CD4-positive, alpha-beta T cell treated with Interleukin-21 for 1 hour (primary cell): ENCODE results near the gene ITGB1BP1.
"Not testable (repeated sequence)": the region's sequence is repeated elsewhere in the genome, so short reads cannot be mapped to it uniquely, and the experiment has no call there.

Source experiments
- DNase-seq: peaks from one replicate; pipeline ENCODE4 v3.0.0-alpha.2; 2020

ITGB1BP1 gene

DNA sequence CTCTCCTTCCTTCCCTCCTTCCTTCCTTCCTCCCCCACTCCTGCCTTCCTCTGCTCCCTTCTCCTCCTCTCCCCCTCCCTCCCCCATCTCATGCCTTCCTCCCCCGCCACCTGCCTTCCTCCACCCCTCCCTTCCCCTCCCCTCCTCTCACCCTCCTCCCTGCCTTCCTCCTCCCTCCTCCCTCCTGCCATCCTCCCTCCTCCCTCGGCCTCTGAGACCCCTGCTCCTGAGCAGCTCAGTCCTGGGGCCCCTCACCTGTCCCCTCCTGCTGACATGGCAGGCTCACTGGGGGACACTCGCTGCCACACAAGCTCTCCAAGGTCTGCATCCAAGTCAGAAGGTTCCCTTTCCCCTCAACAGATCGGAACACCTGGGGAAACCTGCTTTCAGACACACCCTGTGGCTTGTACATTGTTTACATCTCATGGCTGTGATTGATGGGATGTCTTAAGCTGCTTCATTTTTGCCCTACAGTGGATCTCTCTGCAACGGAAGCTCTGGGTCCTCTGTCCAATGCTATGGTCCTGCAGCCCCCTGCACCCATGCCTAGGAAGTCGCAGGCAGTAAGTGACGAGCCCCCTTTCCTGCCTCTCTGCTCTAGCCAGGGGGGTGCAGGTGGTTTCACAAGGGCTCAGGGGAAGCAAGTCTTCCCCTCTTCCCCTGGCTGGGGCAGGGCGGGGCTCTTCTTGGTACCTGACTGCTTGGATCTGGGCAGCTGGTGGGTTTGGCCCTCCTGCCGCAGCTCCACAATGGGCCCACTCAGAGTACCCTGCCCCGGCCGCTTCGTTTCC is 22.9 kb downstream of the ITGB1BP1 start:
- DNase-seq = no peak

DNA sequence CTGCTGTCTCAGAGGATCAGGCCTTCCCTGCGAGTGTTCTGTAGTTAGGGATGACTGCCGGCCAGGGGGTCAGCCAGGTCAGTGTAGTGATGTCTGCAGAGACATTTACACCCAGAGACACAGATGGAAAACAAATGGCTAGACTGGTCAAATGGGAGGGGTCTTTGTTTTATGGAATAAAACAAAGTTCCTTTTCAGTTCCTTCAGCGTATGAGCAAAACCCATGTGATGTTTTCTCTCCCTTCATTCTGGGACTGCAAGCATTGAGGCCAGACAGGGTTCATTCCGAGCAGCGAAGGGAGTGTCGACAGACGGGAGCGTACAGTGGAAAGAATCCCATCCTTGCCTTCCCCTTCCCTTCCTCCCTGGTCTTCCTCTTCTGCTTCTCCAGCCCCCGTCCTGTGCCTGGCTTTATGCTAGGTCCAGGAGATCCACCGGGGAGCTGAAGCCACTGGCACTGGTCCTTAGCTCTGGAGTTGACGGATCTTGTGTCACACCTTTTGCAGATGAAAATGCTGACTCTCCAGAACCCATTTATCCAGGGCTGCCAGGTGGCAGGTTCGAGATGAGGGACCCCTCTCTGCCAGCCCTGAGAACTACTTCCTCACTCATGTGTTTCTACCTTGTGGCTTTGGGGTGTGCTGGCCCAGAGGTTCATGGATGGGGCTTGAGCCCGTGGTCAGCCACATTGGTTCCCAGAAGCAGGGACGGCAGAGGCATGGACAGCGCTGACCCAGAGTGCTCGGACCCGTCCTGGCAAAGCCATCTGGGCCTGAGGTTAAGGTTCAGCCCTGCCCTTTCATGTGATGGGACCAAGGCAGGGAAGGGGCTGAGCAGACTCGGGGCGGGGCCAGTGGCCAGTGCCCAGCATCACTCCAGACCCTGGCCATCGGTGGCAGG is 24.2 kb downstream of the ITGB1BP1 start:
- no peak for DNase-seq

DNA sequence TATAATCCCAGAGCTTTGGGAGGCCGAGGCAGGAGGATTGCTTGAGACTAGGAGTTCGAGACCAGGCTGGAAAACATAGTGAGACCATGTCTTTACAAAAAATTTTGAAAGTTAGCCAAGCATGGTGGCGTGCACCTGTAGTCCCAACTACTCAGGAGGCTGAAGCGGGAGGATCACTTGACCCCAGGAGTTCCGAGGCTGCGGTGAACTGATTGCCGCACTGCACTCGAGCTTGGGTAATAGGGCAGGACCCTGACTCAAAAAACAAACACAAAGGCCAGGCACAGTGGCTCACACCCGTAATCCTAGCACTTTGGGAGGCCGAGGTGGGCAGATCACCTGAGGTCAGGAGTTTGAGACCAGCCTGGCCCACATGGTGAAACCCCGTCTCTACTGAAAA is 25.1 kb downstream of the ITGB1BP1 start:
- not testable (repeated sequence) for DNase-seq

DNA sequence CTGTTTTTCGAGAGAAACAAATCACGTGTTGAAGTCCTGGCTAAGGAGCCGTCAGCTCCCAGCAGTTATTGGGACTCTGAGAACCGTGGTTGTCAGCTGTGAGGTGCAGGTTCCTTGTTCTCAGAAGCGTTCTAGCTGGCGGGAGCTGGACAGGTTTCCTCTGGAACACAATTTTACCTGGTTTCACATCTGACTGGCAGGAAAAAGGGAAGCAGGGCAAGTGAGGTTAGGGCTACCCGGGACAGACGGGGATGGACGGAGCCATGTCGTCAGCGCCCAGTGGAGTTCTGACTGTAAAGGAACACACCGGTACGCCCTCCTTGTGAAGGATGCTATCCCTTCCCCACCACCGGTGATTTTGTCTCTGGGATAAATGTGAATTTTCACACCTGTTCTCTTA is 26.1 kb downstream of the ITGB1BP1 start:
- no peak for DNase-seq

DNA sequence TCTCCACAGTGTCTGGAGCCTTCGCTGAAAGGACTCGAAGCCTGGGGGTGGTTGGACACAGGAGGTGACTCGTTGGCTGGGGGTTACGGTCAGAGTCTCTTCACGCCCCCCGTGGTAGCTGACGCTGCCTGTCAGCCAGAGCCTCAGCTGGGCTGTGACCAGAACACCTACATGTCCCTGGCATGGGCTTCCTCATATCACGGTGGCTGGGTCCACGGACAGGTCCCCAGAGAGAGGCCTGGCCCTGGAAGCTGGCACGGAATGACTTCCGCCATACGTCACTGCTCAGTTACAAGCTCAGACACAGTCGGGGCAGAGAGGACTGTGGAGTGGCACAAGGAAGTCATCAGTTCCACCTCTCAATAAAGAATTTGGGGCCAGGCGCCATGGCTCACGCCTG is 28.5 kb downstream of the ITGB1BP1 start:
- DNase-seq = no peak

DNA sequence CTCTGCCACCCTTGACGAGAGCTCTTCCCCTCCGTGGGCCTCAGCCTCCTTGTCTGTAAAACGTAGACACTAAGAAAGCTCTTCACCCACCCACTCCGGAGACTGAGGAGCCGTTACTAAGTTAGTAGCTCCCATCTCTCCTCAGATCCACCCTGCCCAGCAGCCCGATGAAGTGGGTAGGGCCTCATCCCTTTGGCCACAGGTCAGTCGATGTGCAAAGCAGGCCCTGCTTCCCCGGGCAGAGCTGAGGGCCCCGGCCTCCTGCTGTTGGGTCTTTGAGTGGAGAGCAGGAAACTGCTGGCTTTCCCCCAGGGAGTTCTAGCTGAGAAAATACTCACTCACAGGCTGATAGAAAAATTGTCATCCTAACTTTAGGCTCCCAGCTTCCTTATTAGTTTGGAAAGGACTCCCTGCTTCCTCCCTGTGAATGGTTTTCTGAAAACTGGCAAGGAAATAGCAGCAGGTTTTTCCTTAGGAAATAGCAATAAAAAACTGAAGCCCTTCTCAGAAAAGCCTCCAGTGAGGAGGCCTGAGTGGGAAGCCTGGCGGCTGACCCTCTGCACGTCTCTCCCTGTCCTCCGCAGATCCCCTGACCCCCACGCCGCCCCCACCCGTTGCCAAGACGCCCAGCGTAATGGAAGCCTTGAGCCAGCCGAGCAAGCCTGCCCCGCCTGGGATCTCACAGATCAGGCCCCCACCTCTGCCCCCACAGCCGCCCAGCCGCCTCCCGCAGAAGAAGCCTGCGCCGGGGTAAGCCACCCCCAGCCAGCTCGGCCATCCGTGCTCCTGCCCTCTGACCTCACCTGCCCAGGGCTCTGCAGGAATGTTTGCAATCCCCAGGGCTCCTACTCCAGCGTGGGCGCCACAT is 30.2 kb downstream of the ITGB1BP1 start:
- DNase-seq = no peak

DNA sequence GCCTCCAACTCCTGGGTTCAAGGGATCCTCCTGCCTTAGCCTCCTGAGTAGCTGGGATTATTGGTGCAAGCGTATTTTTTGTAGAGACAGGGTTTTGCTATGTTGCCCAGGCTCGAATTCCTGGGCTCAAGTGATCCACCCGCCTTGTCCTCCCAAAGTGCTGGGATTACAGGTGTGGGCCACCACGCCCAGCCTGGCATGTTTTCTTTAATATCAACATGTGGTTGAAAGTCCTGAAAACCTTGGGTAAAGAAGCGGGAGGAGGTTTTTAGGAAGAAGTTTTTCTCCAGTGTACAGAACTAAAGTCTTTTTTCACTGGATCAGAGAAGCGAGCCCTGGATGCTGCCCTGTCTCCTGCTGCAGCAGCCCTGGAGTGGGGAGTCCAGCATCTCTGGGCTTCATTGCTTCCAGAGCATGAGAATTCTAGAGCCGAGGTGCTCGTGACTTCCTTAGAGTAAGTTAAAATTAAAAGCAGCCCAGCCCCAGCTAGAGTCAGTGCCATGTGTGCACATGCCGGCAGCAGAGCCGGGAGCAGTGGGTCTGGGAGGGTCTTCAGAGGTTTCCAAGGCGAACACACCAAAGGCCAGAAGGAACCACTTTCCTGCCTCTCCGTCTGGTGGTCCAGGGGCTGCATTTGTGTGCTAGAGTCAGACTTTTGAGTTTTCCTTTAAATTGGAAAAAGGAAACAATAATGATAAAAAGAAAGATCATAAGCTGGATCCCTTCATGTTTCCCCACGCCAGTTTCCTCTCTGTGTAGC is 31.2 kb downstream of the ITGB1BP1 start:
- no peak for DNase-seq

DNA sequence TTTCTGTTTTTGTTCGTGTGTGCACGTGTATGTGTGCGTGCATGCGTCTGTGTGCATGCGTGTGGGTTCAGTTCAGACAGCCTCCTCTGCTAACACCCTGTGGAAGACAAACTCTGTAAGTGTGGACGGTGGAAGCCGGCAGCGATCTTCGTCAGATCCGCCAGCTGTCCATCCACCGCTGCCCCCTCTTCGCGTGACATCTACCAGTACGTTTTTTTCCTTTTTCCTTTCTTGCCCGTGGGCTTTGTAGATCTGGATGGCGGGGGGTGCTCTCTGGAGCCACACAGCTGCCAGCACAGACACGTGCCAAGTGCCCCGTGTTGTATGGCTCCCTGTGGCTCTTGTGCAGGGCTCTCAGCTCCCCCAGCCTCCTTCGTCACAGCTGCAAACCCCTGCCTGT is 32.3 kb downstream of the ITGB1BP1 start:
- no peak for DNase-seq

DNA sequence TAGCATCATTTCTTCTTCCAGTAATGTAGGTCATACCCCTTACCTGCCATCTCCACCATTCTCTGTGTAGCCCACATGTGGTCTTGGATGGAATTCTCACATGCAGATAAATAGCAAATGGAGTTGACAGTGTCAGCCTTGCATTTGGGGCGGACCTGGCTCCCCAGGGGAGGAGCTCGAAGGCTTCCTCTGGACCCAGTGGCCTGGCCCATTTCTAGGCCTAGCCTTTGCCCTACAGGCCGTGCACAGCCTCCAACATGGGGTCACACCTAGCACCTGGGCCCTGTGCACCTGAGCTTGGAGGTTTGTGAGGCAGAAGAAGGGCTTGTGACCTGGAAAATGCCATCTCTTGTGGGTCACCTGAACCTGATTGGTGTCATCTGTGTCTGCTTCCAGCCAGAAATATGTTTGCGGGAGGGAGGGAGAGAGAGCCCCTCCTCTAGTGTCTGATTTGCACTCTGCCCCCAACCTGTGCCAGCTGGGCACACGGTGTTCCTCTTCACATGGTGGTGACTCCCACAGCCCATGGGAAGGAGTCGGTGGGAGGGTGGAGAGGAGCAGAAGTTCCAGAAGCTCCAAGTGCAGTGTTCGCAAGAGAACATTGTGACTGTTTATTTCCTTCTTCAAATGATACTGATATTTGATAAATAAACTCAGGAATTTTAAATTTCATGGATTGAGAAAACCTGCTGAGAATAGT is 33.0 kb downstream of the ITGB1BP1 start:
- no peak for DNase-seq

DNA sequence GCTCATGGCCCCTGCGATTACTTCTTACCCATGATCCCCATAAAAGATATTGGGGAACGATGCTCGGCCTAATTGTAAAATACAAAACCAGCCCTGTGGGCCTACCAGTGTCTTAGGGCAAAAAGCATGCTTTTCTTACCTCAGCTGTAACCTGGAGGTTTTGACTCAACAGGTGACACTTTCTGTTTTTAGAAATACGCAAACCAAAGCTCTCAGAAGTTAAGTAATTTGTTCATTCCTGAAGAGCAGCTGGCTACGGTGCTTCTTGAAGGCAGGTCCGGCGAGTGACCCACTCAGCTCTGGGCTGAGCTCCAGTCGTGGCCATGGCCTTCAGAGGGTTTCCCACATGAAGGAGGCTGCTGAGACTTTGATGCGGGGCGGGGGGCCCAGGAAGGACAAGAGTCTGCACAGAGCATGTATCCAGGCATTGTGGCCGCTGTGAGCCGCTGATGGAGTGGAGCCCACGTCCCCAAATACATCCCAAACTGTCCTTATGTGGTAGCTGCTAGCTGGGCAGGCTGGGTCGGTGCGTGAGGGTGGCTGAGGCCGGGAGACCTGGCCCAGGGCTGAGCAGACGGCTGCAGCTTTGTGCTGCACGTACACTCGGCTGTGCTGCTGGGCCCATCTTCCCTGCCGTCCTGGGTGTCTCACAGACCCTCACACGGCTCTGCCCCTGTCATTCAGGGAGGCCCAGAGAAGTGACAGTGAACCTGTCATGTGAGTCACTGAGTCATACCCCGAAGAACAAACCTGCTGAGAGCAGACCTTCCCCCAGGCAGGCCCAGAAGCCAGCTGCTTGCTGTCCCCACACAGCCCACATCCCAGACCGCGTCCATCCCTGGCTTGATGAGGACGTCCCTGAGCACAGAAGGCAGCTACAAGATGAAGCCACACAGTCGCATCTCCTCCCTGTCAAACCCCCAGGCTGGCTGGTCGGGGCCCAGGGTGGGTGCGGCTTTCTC is 34.1 kb downstream of the ITGB1BP1 start:
- DNase-seq = no peak

DNA sequence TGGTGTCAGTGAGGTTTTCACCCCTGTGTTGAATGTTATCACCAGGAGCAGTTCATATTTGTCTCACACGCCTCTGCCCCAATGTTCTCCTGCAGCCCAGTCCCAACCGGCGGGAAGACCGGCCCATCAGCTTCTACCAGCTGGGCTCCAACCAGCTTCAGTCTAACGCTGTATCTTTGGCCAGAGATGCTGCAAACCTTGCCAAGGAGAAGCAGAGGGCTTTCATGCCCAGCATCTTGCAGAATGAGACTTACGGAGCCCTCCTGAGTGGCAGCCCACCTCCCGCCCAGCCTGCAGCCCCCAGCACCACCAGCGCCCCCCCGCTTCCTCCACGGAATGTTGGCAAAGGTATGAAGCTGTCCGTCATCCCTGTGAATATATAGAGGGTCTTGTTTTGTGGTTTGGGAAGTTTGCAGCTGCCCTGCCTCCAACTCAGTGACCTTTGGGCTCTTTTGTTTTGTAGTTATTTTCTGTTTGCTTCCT is 35.1 kb downstream of the ITGB1BP1 start:
- no peak for DNase-seq

DNA sequence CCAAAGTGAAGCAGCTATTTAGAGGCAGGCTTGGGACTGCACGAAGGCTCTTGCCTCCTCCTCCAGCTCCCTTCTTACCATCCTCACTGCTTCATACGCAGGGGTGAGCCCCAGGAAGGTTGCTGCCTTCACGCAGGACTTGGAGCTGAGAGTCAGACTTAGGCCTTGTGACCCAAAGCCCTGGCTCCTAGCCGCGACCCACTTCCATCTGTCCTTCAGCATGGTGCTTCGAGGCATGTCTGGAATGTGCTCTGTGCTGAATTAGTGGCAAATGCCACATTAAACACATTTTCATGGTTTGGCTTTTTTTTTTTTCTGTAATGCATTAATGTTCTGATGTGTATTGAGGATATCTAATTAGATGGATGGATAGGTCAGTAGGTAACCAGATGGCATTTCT is 37.5 kb downstream of the ITGB1BP1 start:
- no peak for DNase-seq

DNA sequence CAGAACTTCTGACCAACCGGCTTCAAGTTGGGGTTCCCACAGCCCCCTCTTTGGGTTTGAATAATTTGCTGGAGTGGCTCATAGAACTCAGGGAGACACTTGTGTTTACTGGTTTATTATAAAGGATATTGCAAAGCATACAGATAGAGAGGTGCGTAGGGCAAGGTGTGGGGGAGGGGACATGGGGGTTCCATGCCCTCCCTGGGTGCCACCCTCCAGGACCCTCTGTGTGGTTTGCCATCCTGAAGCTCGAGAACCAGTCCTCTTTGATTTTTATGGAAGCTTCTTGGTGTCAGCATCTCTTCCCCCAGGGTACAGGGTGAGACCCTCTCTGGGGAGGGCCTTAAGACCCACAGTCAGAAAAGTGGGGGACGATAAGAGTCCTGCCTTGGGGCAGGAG is 38.8 kb downstream of the ITGB1BP1 start:
- DNase-seq = no peak

DNA sequence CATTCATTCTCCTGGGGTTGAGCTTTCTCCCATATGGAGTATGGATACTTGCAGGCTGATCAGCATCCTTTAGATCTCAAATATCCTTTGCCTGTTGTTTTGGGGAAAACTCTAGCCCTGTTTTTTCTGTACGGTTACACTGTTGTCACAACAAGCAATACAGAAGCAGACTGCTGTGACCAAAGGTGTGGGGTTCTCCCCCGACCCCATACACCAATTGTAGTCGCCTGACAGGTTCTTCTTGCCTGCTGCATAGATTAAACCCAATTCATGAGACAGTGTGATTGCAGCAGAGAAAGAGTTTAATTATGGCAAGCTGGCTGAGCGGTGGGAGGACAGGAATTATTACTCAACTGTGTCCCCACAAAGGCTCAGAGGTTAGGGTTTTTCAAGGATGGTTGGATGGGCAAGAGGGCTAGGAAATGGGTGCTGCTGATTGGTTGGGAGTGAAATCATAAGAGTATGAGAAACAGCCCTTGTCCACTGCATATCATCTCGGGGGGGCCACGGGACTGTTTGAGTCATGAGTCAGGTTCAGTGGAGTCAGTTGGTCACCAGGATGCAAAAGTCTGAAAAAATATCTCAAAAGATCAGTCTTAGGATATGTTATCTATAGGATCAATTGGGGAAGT is 40.6 kb downstream of the ITGB1BP1 start:
- no peak for DNase-seq

DNA sequence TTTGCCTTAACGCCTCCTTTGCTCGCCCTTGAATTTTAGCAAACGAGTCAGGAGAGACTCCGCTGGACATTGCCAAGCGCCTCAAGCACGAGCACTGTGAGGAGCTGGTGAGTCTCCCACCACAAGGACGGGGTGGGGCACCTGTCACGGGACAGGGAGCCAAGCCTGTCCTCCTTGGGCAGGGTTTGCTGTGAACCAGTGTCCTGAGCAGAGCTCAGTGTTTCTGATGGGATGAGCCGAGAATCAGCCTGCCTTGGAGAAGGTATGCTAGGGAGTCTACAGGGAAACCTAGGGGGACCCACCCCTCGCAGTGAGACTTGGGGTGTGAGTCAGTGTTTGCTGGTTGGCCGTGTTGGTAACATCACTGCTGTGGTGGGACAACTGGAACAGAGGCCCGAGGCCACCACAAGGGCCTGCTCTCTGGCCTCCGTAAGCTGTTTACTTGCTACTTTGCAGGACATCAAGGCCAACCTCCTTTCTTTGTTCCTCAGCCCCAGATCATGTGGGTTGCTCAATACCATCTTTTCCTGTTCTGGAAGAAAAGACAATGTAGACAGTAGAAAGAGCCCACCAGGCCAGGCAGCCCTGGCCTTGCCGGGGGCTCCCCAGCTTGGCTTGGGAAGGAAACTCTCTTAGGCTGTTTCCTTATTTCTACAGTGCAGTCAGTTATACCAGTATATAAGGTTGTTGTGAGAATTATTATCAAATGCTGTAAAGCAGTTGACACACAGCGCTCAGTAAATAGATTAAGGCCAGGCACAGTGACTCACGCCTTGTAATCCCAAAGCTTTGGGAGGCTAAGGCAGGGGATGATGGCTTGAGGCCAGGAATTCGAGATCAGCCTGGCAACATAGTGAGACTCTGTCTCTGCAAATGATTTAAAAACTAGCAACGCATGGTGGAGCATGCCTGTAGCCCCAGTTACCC is 42.4 kb downstream of the ITGB1BP1 start:
- DNase-seq = no peak

DNA sequence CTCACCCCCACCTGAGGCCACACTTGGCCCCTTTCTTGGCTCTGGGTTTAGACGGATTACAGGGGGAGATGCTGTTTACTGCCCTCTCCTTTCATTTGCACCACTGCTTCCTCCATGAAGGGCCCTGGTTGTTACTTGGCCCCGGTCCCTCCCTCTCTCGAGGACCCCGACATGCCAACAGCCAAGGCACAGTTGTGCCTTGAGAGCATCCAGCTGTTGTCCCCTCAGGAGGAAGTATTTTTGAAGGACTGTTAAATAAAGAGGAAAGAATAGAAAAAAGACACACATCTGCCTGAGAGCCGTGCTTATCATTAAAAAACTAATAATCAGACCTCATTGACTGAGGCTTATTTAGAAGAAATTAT is 44.0 kb downstream of the ITGB1BP1 start:
- no peak for DNase-seq

DNA sequence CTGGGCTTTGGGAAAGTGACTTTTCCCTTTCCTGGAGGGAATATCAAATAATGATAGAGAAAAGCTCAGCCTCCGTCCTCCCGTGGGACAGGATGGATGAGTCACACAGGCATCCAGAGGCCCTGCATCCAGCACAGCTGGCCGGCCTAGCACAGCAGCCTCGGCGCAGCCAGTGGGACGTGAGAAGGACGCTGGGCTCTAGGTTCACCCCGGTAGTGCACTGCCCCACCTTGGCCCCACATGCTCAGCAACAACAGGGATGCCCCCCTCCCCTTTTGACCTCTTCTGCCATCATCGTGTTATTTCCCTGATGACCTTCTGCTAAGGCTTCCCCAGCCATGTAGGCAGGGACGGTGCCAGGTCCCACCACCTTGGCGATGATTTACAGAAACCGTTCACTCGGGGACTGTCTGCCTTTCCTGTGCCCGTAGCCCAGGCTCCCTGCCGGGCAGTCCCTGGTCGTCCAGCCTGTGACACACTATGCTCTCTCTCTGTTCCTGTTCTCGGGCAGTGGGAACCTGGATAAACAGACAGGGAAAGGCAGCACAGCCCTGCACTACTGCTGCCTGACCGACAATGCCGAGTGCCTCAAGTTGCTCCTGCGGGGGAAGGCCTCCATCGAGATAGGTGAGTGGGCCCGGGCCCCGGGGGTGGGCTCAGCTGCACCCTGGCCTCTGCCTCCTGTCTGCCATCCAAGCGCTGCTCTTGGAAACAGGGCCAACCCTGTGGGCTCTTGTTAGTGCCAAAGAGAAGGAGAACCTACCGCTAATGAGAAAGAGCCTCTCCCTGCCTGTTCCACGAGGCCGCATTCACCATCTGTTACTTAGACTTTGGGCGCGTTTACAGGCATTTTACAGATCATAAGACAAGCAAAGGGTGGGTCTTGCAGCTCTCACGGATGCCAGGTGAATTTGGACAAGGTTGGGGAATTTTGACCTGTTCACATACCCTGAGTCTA is 44.6 kb downstream of the ITGB1BP1 start:
- DNase-seq = no peak
